NOMO-1 treated with dmso at 0.1 percent for 144 hours (cell line): Measurements from ENCODE around the gene CPNE2.
"Not testable (repeated sequence)": the region's sequence is repeated elsewhere in the genome, so short reads cannot be mapped to it uniquely, and the experiment has no call there.

Source experiments
- DNase-seq: peaks from one replicate; lab custom pipeline; 2025; ENCODE audit not compliant: unreplicated experiment; lab: John Stamatoyannopoulos, UW

The CPNE2 gene

GRCh38 chr16:57069053-57069452, 23.3 kb upstream of the CPNE2 start:
- no peak for DNase-seq

- peak; percentile 61 for DNase-seq
Measured at GRCh38 chr16:57069635-57070370, 22.6 kb upstream of the CPNE2 start.

GRCh38 chr16:57070424-57070823, 22.0 kb upstream of the CPNE2 start:
- no peak for DNase-seq

- not testable (repeated sequence) for DNase-seq
Measured at GRCh38 chr16:57071081-57071732, 21.2 kb upstream of the CPNE2 start.

- no peak for DNase-seq
Measured at GRCh38 chr16:57071831-57072582, 20.4 kb upstream of the CPNE2 start.

GRCh38 chr16:57072616-57073275, 19.6 kb upstream of the CPNE2 start:
- DNase-seq, result no peak

- DNase-seq, result no peak
Measured at GRCh38 chr16:57077714-57078113, 14.7 kb upstream of the CPNE2 start.

- DNase-seq, result no peak
Measured at GRCh38 chr16:57081744-57082143, 10.6 kb upstream of the CPNE2 start.

- DNase-seq, result no peak
Measured at GRCh38 chr16:57082664-57083063, 9.7 kb upstream of the CPNE2 start.

- DNase-seq, result no peak
Measured at GRCh38 chr16:57083485-57084126, 8.8 kb upstream of the CPNE2 start.

GRCh38 chr16:57084257-57084770, 8.1 kb upstream of the CPNE2 start:
- peak; percentile 67 for DNase-seq

GRCh38 chr16:57084996-57085395, 7.4 kb upstream of the CPNE2 start:
- peak; percentile 80 for DNase-seq

- DNase-seq, result no peak
Measured at GRCh38 chr16:57087003-57087402, 5.4 kb upstream of the CPNE2 start.

GRCh38 chr16:57089406-57089805, 3.0 kb upstream of the CPNE2 start:
- no peak for DNase-seq

GRCh38 chr16:57091200-57091974, 996 bp upstream of the CPNE2 start:
- DNase-seq, result no peak

GRCh38 chr16:57092786-57093411, 516 bp downstream of the CPNE2 start:
- DNase-seq, result no peak

GRCh38 chr16:57093666-57094564, 1.5 kb downstream of the CPNE2 start:
- no peak for DNase-seq

GRCh38 chr16:57094911-57095310, 2.5 kb downstream of the CPNE2 start:
- DNase-seq, result no peak
